ENCODE data around the gene BACE1. TPM values are rescaled to one million over a fixed set of nuclear protein-coding genes. Genes with fewer than 3 reads are reported as not detected.

The BACE1 gene
- total RNA-seq, 1 donor from 2014 or later: 17.2 TPM

DNA sequence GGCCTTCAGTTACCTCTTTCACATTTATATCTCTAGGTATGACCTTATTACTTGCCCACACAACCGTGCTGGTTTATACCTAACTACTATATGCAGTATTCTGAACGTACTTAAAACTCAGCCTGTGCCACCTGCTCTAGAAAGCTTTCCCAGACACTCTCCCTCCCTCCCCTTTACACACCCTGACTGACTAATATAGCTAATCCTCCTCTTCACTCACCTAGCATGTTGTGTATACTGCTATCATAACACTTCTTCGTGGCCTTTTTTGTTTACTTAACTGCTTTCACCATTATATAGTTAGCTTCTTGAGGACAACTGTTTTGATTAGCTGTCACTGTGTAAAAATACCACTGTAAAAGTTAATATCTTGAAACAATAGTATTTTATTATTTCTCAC lies 60.1 kb downstream of the BACE1 start:
- Histone ChIP-seq H3K27me3 (ENCODE audit: control insufficient read depth, insufficient read depth, low read length) (no peaks in the 10 kb centered on the region), H3K36me3 (ENCODE audit: control insufficient read depth, insufficient read depth, low read length) (no peaks in the 10 kb centered on the region), H3K4me3 (ENCODE audit: low read depth, low read length) (no peak overlapping the region)
- TF ChIP-seq, protein P1, sequence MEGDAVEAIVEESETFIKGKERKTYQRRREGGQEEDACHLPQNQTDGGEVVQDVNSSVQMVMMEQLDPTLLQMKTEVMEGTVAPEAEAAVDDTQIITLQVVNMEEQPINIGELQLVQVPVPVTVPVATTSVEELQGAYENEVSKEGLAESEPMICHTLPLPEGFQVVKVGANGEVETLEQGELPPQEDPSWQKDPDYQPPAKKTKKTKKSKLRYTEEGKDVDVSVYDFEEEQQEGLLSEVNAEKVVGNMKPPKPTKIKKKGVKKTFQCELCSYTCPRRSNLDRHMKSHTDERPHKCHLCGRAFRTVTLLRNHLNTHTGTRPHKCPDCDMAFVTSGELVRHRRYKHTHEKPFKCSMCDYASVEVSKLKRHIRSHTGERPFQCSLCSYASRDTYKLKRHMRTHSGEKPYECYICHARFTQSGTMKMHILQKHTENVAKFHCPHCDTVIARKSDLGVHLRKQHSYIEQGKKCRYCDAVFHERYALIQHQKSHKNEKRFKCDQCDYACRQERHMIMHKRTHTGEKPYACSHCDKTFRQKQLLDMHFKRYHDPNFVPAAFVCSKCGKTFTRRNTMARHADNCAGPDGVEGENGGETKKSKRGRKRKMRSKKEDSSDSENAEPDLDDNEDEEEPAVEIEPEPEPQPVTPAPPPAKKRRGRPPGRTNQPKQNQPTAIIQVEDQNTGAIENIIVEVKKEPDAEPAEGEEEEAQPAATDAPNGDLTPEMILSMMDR (IDR thresholded peaks at IDR 0.05; ENCODE audit: insufficient read depth, low read length, poor library complexity, severe bottlenecking): no peak
- DNase-seq (ENCODE audit: low read depth): no peak

DNA sequence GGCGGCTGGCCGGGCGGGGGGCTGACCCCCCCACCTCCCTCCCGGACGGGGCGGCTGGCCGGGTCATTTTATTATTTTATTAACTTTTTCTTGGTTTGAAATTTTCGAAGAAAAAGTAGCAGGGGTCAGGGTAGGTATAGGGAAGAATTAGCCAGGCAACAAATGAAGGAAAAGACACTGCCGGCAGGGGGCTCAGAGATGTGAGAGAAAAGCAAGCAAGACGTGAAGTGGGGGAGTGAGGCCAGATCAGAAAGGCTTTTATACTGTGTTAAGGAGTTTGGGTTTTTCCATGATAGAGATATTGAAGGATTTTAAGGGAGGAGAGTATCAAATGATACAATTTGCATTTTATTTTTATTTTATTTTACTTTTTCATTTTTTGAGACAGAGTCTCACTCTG lies 64.5 kb downstream of the BACE1 start:
- no peaks in the 10 kb centered on the region for H3K36me3 ChIP-seq (ENCODE audit: control insufficient read depth, insufficient read depth, low read length)
- no peak overlapping the region for H3K4me3 ChIP-seq (ENCODE audit: low read depth, low read length)
- TF ChIP-seq, protein P1 (IDR thresholded peaks at IDR 0.05; ENCODE audit: insufficient read depth, low read length, poor library complexity, severe bottlenecking): no peak
- no peak for DNase-seq (ENCODE audit: low read depth)
- H3K27me3 ChIP-seq (ENCODE audit: control insufficient read depth, insufficient read depth, low read length): no peaks in the 10 kb centered on the region

DNA sequence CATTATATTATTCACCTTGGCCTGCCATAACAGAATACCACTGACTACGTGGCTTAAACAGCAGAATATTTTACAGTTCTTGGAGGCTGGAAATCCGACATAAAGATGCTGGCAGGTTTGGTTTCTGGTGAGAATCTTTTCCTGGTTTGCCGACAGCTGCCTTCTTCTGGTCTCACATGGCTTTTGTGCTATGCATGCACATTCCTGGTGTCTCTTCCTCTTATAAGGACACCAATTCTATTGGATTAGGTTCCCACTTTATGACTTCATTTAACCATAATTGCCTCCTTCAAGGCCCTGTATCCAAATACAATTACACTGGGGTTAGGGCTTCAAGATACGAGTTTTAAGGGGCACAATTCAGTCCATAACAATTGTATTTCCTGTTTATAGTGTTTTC lies 66.5 kb downstream of the BACE1 start:
- H3K27me3 ChIP-seq (ENCODE audit: control insufficient read depth, insufficient read depth, low read length): no peaks in the 10 kb centered on the region
- DNase-seq (ENCODE audit: low read depth): no peak
- no peaks in the 10 kb centered on the region for H3K36me3 ChIP-seq (ENCODE audit: control insufficient read depth, insufficient read depth, low read length)
- TF ChIP-seq, protein P1 (IDR thresholded peaks at IDR 0.05; ENCODE audit: insufficient read depth, low read length, poor library complexity, severe bottlenecking): no peak
- H3K4me3 ChIP-seq (ENCODE audit: low read depth, low read length): no peak overlapping the region

DNA sequence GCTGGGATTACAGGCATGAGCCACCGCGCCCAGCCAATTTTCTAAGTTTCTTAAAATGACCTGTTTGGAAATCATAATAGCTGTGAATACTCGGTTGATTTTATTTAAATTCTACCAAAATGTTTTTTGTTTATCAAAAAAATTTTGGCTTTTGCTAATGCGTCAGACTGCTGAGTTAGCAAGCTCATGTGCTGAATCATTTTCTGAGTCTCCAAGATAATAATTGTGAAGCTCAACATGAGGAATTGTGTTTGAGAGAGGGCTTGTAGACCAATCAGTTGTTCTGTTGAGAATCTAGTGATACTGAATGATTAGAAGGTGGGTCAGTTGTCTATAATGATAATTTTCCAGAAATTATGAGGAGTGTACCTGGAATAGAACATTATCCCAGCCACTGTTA lies 67.7 kb downstream of the BACE1 start:
- Histone ChIP-seq H3K27me3 (ENCODE audit: control insufficient read depth, insufficient read depth, low read length) (no peaks in the 10 kb centered on the region), H3K36me3 (ENCODE audit: control insufficient read depth, insufficient read depth, low read length) (no peaks in the 10 kb centered on the region), H3K4me3 (ENCODE audit: low read depth, low read length) (no peak overlapping the region)
- TF ChIP-seq, protein P1 (IDR thresholded peaks at IDR 0.05; ENCODE audit: insufficient read depth, low read length, poor library complexity, severe bottlenecking): no peak
- DNase-seq (ENCODE audit: low read depth): no peak

DNA sequence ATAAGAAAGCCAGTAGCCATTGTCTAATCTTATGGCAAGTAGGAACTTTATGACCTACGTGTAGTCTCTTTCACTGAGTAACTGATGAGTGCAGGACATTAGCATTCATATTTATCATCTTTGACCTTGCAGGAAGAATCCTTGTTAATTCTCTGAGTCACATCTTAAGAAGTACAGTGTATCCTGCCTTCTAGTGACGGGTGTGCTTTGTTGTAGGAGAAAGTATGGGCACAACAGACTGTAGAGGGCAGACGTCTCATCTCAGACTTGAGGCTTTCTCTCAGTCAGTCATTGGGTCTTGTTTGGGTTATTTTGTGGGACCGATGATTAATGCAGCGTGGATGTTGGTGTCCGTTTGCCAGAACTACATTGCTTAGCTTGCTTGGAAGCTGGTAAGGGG lies 76.8 kb downstream of the BACE1 start:
- H3K4me3 ChIP-seq (ENCODE audit: low read depth, low read length): no peak overlapping the region
- H3K27me3 ChIP-seq (ENCODE audit: control insufficient read depth, insufficient read depth, low read length): no peaks in the 10 kb centered on the region
- no peak for DNase-seq (ENCODE audit: low read depth)
- no peaks in the 10 kb centered on the region for H3K36me3 ChIP-seq (ENCODE audit: control insufficient read depth, insufficient read depth, low read length)
- TF ChIP-seq, protein P1 (IDR thresholded peaks at IDR 0.05; ENCODE audit: insufficient read depth, low read length, poor library complexity, severe bottlenecking): peak; percentile 36

DNA sequence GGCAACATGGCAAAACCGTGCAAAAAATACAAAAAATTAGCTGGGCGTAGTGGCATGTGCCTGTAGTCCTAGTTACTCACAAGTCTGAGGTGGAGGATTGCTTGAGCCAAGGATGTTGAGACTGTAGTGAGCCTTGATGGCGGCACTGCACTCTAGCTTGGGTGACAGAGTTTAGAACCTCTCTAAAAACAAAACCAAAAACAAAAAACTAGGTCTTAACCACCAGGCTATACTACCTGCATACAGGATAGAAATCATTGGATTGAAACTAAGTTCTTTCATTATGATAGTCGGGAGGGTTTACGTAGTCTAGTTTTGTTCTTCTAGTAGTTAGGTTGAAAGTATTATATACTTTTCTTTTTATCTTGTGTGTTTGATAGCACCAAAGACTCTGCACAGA lies 77.8 kb downstream of the BACE1 start:
- H3K4me3 ChIP-seq (ENCODE audit: low read depth, low read length): no peak overlapping the region
- H3K27me3 ChIP-seq (ENCODE audit: control insufficient read depth, insufficient read depth, low read length): no peaks in the 10 kb centered on the region
- H3K36me3 ChIP-seq (ENCODE audit: control insufficient read depth, insufficient read depth, low read length): no peaks in the 10 kb centered on the region
- TF ChIP-seq, protein P1 (IDR thresholded peaks at IDR 0.05; ENCODE audit: insufficient read depth, low read length, poor library complexity, severe bottlenecking): no peak
- no peak for DNase-seq (ENCODE audit: low read depth)

Data from kidney epithelial cell (primary cell).